DOHH2 (cell line): Measurements from ENCODE around the gene ADCY3.

Source experiments
- EZH2phosphoT487 ChIP-seq: fragments of 200-600 bp; sonication (generic); IDR thresholded peaks from 2 replicates; pipeline ENCODE4 v1.6.1; 2017; ENCODE audit warnings: borderline replicate concordance, mild to moderate bottlenecking, antibody characterized with exemption, low read length, moderate library complexity, mixed read lengths
- TF ChIP-seq, protein P1 (sequence below): fragments of 200-600 bp; sonication (generic); IDR thresholded peaks from one replicate; pipeline ENCODE4 v1.5.1; 2014; ENCODE audit warnings: antibody characterized with exemption, mild to moderate bottlenecking, low read depth, low read length; ENCODE audit not compliant: poor library complexity, severe bottlenecking

DNA sequence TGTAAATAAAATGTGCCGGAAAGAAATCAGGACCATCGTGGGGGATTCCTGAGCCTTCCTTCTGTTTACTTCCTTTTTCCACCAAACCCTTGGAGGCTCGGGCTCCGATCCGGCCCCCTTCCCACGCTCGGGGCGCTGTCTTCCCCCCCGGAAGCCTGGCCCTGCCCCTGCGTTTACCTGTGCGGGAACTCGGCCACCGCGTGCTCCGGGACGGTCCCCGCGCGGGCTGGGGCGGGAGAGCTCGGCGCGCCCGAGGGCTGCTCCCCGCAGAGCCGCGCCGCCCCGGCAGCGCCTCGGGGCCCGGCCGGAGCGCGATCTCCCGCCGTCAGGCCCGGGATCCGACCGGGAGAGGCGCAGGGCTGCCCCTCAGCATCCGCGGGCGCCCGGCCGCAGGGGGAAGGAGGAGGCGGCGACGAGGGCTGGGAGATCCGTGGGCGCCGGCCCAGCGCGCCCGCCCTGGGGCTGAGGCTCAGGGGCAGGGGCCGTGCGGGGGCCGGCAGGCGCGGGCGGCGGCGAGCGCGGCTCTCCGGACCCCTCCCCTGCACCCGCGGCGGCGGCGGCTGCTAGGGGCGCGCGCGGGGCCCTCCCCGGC is 435 bp downstream of the ADCY3 start:
- TF ChIP-seq, protein P1, sequence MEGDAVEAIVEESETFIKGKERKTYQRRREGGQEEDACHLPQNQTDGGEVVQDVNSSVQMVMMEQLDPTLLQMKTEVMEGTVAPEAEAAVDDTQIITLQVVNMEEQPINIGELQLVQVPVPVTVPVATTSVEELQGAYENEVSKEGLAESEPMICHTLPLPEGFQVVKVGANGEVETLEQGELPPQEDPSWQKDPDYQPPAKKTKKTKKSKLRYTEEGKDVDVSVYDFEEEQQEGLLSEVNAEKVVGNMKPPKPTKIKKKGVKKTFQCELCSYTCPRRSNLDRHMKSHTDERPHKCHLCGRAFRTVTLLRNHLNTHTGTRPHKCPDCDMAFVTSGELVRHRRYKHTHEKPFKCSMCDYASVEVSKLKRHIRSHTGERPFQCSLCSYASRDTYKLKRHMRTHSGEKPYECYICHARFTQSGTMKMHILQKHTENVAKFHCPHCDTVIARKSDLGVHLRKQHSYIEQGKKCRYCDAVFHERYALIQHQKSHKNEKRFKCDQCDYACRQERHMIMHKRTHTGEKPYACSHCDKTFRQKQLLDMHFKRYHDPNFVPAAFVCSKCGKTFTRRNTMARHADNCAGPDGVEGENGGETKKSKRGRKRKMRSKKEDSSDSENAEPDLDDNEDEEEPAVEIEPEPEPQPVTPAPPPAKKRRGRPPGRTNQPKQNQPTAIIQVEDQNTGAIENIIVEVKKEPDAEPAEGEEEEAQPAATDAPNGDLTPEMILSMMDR: no peak
- no peak for TF ChIP-seq EZH2phosphoT487
